Measurements from ENCODE around the gene CCNL1.
"Not testable (repeated sequence)": the region's sequence is repeated elsewhere in the genome, so short reads cannot be mapped to it uniquely, and the experiment has no call there.

Gene CCNL1

GRCh38 chr3:157170861-157171260 is 10.9 kb upstream of the CCNL1 start:
- DNase-seq (ENCODE audit: low read depth): no peak

GRCh38 chr3:157167371-157168042 is 7.6 kb upstream of the CCNL1 start:
- DNase-seq (ENCODE audit: low read depth): no peak

DNA sequence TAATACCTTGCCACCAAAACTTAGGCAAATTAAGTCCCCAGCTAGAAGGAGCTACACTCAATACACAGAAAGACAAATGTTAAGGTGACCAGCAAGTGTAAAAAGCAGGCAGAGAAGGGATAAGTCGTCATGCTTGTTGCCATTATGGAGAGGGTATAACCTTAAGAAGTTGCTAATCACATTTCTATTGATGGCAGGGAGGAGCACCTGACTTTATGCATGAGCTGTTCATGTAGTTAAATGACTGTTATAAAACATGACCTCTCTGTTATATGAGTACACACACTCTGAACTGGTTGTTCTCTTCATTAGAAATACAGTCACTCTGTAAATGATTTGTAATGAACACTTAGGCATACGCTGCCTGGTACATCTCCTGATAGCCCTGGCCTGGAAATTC is 6.6 kb upstream of the CCNL1 start:
- no peak for DNase-seq (ENCODE audit: low read depth)

- DNase-seq (ENCODE audit: low read depth): no peak
These were observed 6.2 kb upstream of the CCNL1 start for GRCh38 chr3:157166115-157166514.

- no peak for DNase-seq (ENCODE audit: low read depth)
These were observed 3.4 kb upstream of the CCNL1 start for GRCh38 chr3:157163217-157163953.

DNA sequence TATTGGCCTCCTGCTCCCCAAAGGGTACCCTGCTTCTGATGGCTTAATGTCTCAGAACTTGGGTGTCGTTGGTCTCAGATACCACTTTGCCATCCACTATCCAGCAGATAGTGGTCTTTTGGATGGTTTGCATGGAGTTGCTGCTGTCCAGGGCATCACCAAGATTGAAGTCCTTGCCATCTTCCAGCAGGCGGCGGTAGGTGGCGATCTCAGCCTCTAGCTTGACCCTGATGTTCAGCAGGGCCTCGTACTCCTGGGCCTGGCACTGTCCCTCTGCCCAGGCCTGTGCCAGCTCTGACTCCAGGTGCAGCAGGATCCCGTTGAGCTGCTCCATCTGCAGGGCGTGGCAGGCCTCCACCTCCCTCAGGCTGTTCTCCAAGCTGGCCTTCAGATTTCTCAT is 2.7 kb upstream of the CCNL1 start:
- not testable (repeated sequence) for DNase-seq (ENCODE audit: low read depth)

- no peak for DNase-seq (ENCODE audit: low read depth)
These were observed 894 bp upstream of the CCNL1 start for GRCh38 chr3:157160658-157161424.

DNA sequence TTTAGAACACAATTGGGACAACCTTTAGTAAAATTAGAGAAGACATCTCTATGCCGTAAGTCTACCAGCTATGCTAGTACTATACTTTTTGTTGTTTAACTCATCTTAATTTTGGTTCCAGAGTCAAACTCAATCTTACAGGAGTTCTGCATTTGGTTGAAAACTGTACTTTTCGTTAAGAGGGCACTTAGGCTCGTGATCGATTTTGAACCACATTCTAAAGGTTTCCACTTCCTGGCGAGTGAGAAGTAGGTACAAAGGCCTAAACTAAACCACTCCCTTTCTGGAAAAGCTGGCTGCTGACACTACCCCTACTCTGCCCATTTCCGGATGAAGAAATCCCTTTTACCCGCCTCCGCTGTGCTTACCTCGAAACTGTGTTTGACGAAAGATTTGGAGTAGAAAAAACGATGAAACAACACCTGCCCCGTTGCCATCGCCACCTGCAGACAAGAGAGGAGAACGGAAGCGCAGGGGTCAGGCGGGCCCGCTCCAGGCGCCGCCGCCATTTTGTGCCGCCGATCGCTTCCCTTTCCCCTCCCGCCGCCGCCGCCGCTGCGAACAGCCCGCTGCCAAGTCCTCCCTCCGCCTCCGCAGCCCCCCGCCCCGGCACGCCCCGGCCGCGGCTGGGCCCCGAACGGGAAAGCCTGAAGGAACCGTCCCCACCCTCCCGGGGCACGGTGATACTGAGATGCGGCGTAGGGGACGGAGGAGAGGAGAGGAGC is 748 bp downstream of the CCNL1 start:
- no peak for DNase-seq (ENCODE audit: low read depth)

DNA sequence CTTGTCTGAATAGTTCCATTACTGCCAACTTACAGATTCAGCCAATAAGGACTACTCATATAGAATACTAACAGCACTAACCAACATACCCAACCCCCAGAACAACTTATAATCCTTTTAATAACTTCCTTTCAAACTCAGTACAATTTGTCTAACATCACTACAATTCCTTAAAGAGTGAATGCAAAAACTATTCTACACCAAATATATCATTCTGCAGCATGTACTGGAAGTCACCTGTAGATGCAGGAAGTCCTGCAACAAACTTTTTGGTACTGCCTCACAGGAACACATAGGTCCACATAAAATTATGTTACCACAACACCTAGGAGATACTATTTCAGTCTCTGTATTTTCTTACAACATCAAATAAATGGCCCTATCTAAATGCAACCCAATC is 2.1 kb downstream of the CCNL1 start:
- no peak for DNase-seq (ENCODE audit: low read depth)

GRCh38 chr3:157156837-157157635 is 2.9 kb downstream of the CCNL1 start:
- DNase-seq (ENCODE audit: low read depth): no peak

DNA sequence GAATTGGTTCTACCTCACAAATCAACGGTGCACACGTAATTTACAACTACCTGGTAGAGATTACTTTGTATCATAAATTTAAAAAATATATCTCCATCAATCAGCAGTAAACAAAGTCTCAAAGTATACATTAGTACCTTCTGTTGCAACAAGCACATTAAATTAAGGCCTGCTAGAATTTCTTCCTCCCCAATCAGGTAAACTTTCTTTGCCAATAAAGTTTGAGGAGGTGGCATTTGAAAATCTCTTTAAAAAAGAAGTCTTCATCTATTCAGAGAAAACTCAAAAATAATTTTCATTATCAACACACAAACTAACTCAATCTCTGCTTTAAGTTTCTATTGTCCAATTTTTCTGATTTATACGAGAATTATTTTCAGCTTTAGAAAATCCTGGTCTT is 4.4 kb downstream of the CCNL1 start:
- no peak for DNase-seq (ENCODE audit: low read depth)

- DNase-seq (ENCODE audit: low read depth): no peak
These were observed 5.2 kb downstream of the CCNL1 start for GRCh38 chr3:157154563-157155330.

- DNase-seq (ENCODE audit: low read depth): no peak
These were observed 7.0 kb downstream of the CCNL1 start for GRCh38 chr3:157152930-157153329.

GRCh38 chr3:157152438-157152837 is 7.5 kb downstream of the CCNL1 start:
- no peak for DNase-seq (ENCODE audit: low read depth)

- no peak for DNase-seq (ENCODE audit: low read depth)
These were observed 8.3 kb downstream of the CCNL1 start for GRCh38 chr3:157151627-157152026.

DNA sequence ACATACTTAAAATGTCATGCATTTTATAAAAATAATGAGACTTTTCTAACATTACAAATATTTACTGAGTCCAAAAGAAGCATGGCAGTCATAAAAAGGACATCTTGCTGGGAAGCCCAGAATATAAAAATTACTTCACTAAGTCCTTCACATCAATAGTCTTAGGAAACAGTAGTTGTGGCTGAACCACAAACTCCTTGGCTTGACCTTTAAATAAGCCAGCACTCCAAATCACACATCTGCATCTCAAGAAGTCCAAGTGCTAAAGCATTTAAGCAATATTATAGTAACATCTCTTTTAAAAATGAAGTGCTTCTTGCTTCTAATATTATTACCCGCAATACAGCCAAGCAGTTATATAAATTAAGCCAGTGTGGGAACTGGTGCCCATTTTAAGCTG is 8.8 kb downstream of the CCNL1 start:
- DNase-seq (ENCODE audit: low read depth): no peak

DNA sequence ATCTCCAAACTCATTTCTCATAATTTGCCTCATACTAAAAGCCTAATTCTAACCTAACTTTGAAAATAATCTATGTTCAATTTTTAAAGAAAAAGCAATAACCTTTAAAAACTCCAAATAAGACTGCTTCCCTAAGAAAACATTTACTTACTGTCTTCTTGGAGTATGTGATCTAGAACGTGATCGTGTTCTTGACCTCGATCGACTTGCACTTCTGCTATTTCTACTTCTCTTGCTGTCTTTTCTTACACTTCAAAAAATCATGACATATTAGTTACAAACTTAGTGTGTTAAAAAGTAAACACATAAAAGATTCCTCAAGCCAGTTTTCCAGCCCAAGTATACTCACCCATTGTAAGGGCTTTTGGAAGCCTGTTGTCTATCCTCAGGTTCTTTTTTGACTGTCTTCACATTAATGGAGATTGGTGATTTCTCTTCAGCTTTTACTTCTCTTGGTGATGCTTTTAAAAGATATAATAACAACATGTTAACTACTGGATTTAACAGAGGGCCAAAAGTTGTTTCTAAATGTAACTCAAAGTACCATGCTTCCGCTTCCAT is 10.7 kb downstream of the CCNL1 start:
- no peak for DNase-seq (ENCODE audit: low read depth)

DNA sequence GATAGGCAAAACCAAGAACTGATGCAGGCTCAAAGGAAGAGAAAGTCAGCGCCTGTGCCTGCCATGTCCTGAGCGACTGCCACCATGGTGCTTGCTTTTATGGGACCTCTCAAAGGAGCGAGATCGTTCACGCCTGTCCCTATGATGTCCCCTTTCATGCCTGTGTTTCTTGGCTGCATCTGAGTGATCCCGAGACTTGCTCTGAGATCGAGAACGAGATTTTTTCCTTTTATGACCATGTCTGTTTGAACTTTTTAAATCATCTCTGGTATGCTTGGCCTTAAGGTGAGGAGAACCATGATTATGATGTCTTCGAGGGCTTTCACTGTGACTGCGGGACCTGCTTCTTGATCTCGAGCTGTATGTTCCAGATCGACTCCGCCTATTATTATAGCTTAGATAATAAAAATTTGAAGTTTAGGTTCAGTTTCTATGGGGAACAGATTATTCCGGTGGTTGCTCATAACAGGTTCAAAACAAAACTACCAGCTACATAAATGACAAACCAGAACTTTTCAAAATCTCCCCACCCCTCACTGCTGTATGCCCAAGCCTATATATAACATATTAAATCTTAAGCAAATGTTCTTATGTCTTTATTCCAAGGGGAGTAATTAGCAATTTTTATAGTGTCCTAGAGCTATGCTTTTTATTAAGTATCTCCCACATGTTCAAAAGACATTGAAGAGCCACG is 11.6 kb downstream of the CCNL1 start:
- no peak for DNase-seq (ENCODE audit: low read depth)

DNA sequence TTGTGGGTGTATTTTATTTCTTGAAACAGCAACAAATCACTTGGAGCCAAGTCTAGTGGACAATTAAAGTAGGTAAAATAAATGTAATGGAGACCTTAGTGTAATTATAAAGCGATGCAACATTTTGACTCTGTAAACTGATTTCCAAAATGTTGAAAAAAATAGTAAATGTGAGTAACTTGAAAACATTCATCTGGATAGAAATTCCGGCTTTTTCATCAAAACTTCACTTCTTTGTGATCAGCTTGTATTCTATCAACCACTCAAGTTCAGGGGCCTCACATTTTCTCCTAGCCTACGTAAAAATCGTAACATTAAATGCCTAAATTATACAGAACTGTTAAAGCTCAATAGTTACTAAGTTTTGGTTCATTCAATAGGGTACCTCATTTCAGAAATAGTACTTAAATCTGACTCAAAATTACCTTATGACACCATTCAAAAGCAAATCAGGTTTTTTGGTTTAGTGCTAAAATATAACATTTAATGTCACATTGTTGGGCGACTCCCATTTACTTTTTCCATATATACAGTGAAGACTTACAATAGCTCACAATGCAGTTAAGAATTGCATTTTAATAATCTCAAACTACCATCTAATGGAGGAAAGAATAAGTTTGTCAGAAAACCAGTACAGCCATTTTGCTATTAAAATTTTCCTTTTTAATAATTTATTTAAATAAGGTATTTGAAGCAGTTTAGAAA is 12.7 kb downstream of the CCNL1 start:
- DNase-seq (ENCODE audit: low read depth): no peak
